ENCODE data around the gene ENOPH1.

The ENOPH1 gene

GRCh38 chr4:82415922-82416365 lies 14.4 kb upstream of the ENOPH1 start:
- Histone ChIP-seq H2AFZ (ENCODE audit: low read length) (no peak overlapping the region), H3K9me3 (ENCODE audit: low read length) (no peaks in the 10 kb centered on the region), H3K27ac (ENCODE audit: low read depth, low read length, poor library complexity, severe bottlenecking) (no peak overlapping the region), H3K27me3 (ENCODE audit: insufficient read depth, low read length) (no peaks in the 10 kb centered on the region), H3K4me2 (ENCODE audit: low read length) (no peak overlapping the region), H3F3A (ENCODE audit: insufficient read depth, low read length) (no peaks in the 10 kb centered on the region), H3K9me2 (ENCODE audit: low read depth, low read length) (no peaks in the 10 kb centered on the region), H4K20me1 (ENCODE audit: insufficient read depth, low read length) (no peaks in the 10 kb centered on the region), H3K79me2 (ENCODE audit: insufficient read depth, low read length) (no peaks in the 10 kb centered on the region), H3K36me3 (ENCODE audit: insufficient read depth, low read length) (no peaks in the 10 kb centered on the region; the same call in 1 of the 2 replicates), H3K4me3 (ENCODE audit: low read depth, low read length, poor library complexity, severe bottlenecking) (no peak overlapping the region), H3K4me1 (ENCODE audit: insufficient read depth, low read length, severe bottlenecking) (no peaks in the 10 kb centered on the region), H3K9ac (ENCODE audit: low read length) (no peak overlapping the region)
- TF ChIP-seq CTCF (IDR thresholded peaks at IDR 0.05; ENCODE audit: low read length) (no peak), EZH2 (IDR thresholded peaks at IDR 0.05; ENCODE audit: borderline replicate concordance, low read length) (no peak)

GRCh38 chr4:82419451-82419850 lies 10.9 kb upstream of the ENOPH1 start:
- Histone ChIP-seq H3K36me3 (ENCODE audit: insufficient read depth, low read length) (peaks cover 23% of the 10 kb centered on the region), H3K4me3 (ENCODE audit: low read depth, low read length, poor library complexity, severe bottlenecking) (no peak overlapping the region), H3K4me1 (ENCODE audit: insufficient read depth, low read length, severe bottlenecking) (no peaks in the 10 kb centered on the region), H3K27ac (ENCODE audit: low read depth, low read length, poor library complexity, severe bottlenecking) (no peak overlapping the region), H3K4me2 (ENCODE audit: low read length) (no peak overlapping the region), H3K9me2 (ENCODE audit: low read depth, low read length) (no peaks in the 10 kb centered on the region), H3K9ac (ENCODE audit: low read length) (no peak overlapping the region), H3K79me2 (ENCODE audit: insufficient read depth, low read length) (no peaks in the 10 kb centered on the region), H3K27me3 (ENCODE audit: insufficient read depth, low read length) (no peaks in the 10 kb centered on the region), H3F3A (ENCODE audit: insufficient read depth, low read length) (peaks cover 9% of the 10 kb centered on the region), H3K9me3 (ENCODE audit: low read length) (no peaks in the 10 kb centered on the region), H4K20me1 (ENCODE audit: insufficient read depth, low read length) (no peaks in the 10 kb centered on the region), H2AFZ (ENCODE audit: low read length) (no peak overlapping the region)
- TF ChIP-seq EZH2 (IDR thresholded peaks at IDR 0.05; ENCODE audit: borderline replicate concordance, low read length), result no peak
- no peak for TF ChIP-seq CTCF (IDR thresholded peaks at IDR 0.05; ENCODE audit: low read length)

- Histone ChIP-seq H3K9me2 (ENCODE audit: low read depth, low read length) (no peaks in the 10 kb centered on the region), H3F3A (ENCODE audit: insufficient read depth, low read length) (peaks cover 19% of the 10 kb centered on the region), H3K9me3 (ENCODE audit: low read length) (no peaks in the 10 kb centered on the region), H3K36me3 (ENCODE audit: insufficient read depth, low read length) (peaks cover 48% of the 10 kb centered on the region), H3K4me1 (ENCODE audit: insufficient read depth, low read length, severe bottlenecking) (peaks cover 4% of the 10 kb centered on the region), H4K20me1 (ENCODE audit: insufficient read depth, low read length) (peaks cover 6% of the 10 kb centered on the region; the same call in 1 of the 2 replicates), H3K4me2 (ENCODE audit: low read length) (no peak overlapping the region), H3K4me3 (ENCODE audit: low read depth, low read length, poor library complexity, severe bottlenecking) (no peak overlapping the region), H3K79me2 (ENCODE audit: insufficient read depth, low read length) (peaks cover 5% of the 10 kb centered on the region), H3K27ac (ENCODE audit: low read depth, low read length, poor library complexity, severe bottlenecking) (no peak overlapping the region), H2AFZ (ENCODE audit: low read length) (no peak overlapping the region), H3K27me3 (ENCODE audit: insufficient read depth, low read length) (no peaks in the 10 kb centered on the region), H3K9ac (ENCODE audit: low read length) (no peak overlapping the region)
- TF ChIP-seq EZH2 (IDR thresholded peaks at IDR 0.05; ENCODE audit: borderline replicate concordance, low read length) (no peak), CTCF (IDR thresholded peaks at IDR 0.05; ENCODE audit: low read length) (no peak)
Observed at GRCh38 chr4:82421796-82422560, 8.4 kb upstream of the ENOPH1 start.
